NT2/D1 (cell line): ENCODE results near the gene CEP295NL.
A peak's percentile ranks its signal among the peaks of the same experiment; 100 is the strongest.

Experiments used
- DNase-seq: peaks from one replicate; pipeline ENCODE4 v3.0.0-alpha.2; 2011; ENCODE audit warnings: low read depth, low spot score
- H3K27me3 ChIP-seq: 2 replicates; pipeline ENCODE4 v1.6.0; 2011; ENCODE audit warnings: mild to moderate bottlenecking; ENCODE audit not compliant: insufficient read length, insufficient read depth
- H3K36me3 ChIP-seq: 2 replicates; pipeline ENCODE4 v1.6.1; 2011; ENCODE audit warnings: mild to moderate bottlenecking, low read length, mixed read lengths; ENCODE audit not compliant: insufficient read depth, insufficient read length
- H3K4me1 ChIP-seq: 2 replicates; pipeline ENCODE4 v1.5.1; 2011; ENCODE audit not compliant: insufficient read depth, insufficient read length
- H3K4me3 ChIP-seq: 2 replicates; pipeline ENCODE4 v1.5.1; 2011; ENCODE audit warnings: low read depth; ENCODE audit not compliant: insufficient read length
- H3K9ac ChIP-seq: 2 replicates; pipeline ENCODE4 v1.6.0; 2011; ENCODE audit warnings: low read depth; ENCODE audit not compliant: insufficient read length
- H3K9me3 ChIP-seq: 2 replicates; pipeline ENCODE4 v1.5.1; 2011; ENCODE audit warnings: mild to moderate bottlenecking, low read length; ENCODE audit not compliant: insufficient read depth
- SUZ12 ChIP-seq: IDR thresholded peaks from 2 replicates; pipeline ENCODE4 v1.6.1; 2011; ENCODE audit not compliant: insufficient read length, insufficient read depth; ENCODE audit errors: extremely low read depth
- YY1 ChIP-seq: IDR thresholded peaks from 2 replicates; pipeline ENCODE4 v1.6.1; 2011; ENCODE audit not compliant: insufficient read length, insufficient read depth
- ZNF274 ChIP-seq: IDR thresholded peaks from 2 replicates; pipeline ENCODE4 v1.6.1; 2011; ENCODE audit warnings: mild to moderate bottlenecking, low read depth, low read length

CEP295NL gene

DNA sequence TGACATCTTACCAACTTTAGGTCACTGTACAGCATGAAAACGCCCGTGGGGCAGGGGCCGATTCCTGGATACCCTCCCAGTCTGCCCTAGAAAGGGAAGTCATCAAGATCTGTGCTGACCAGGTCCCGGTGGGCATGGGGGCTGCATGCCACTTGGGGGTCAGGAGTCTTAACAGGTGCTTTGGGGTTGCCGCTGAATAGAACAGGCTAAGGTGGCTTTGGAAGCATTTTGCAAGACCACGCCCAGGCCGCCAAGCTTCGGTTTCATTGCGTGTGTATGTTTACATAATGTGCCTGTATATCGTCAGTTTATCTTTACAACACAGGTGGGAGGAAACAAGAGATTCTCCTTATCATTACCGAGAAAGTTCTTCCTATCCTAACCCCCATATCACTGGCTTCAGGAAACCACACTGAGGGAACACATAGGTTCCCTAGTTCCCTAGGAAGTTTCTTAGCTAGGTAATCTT lies 49.0 kb downstream of the CEP295NL start:
- Histone ChIP-seq H3K27me3 (no peaks in the 10 kb centered on the region), H3K9me3 (no peaks in the 10 kb centered on the region), H3K9ac (no peak overlapping the region), H3K36me3 (peaks cover 48% of the 10 kb centered on the region), H3K4me3 (no peak overlapping the region), H3K4me1 (peaks cover 5% of the 10 kb centered on the region)
- TF ChIP-seq SUZ12 (no peak), YY1 (no peak), ZNF274 (no peak)
- DNase-seq: no peak

DNA sequence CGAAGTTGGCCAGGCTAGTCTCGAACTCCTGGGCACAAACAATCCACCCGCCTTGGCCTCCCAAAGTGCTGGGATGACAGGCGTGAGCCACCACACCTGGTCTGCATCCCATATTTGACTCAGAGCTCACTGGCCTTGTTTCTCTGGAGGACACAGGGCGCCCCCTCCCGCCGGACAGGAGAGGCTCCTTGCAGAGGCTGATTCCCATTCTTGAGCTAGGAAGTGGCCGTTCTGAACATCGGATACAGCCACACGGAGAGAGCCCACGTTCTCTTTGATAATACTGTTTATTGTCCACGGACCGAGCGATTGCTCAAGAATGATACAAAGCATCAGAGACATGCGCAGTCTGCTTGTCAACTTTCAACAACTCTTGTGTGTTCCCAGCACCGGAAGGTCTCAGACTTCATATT lies 50.3 kb downstream of the CEP295NL start:
- no peak for TF ChIP-seq SUZ12
- no peak for TF ChIP-seq YY1
- no peaks in the 10 kb centered on the region for H3K9me3 ChIP-seq
- H3K4me1 ChIP-seq: peaks cover 5% of the 10 kb centered on the region
- peaks cover 48% of the 10 kb centered on the region for H3K36me3 ChIP-seq
- H3K9ac ChIP-seq: no peak overlapping the region
- no peaks in the 10 kb centered on the region for H3K27me3 ChIP-seq
- DNase-seq: no peak
- H3K4me3 ChIP-seq: no peak overlapping the region

DNA sequence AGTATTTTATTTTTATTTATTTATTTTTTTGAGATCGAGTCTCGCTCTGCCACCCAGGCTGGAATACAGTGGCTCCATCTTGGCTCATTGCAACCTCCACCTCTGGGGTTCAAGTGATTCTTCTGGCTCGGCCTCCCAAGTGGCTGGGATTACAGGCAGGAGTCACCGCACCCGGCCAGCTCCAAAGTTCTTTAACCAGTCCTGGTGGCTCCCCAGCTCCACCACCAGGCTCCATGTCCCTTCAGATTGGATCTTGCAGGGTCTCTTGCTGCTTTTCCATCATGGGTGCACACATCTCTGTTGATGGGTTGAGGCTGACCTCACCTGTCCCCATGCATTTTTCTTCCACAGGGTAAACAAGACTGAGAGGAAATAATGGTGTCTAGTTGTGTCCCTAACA lies 54.0 kb downstream of the CEP295NL start:
- peaks cover 2% of the 10 kb centered on the region for H3K4me1 ChIP-seq
- H3K36me3 ChIP-seq: peaks cover 15% of the 10 kb centered on the region
- no peak for DNase-seq
- no peaks in the 10 kb centered on the region for H3K9me3 ChIP-seq
- no peak overlapping the region for H3K4me3 ChIP-seq
- H3K9ac ChIP-seq: no peak overlapping the region
- TF ChIP-seq ZNF274: no peak
- TF ChIP-seq SUZ12: no peak
- TF ChIP-seq YY1: no peak
- H3K27me3 ChIP-seq: no peaks in the 10 kb centered on the region

DNA sequence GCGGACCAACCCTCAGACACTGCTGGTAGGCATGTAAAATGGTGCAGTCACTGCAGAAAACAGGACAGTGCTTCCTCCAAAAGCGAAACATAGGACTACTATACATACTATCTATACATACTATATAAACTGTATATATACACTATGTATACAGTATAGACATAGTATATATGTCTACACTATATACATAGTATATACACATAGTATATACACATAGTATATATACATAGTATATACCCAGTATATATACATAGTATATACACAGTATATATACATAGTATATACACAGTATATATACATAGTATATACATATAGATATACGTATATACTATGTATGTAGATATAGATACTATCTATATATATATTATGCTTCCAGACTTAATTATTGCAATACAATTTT lies 55.9 kb downstream of the CEP295NL start:
- no peak for DNase-seq
- TF ChIP-seq SUZ12 (no peak), ZNF274 (no peak), YY1 (no peak)
- Histone ChIP-seq H3K9ac (no peak overlapping the region), H3K27me3 (no peaks in the 10 kb centered on the region), H3K36me3 (peaks cover under 1% of the 10 kb centered on the region), H3K9me3 (no peaks in the 10 kb centered on the region), H3K4me3 (no peak overlapping the region), H3K4me1 (no peaks in the 10 kb centered on the region)

DNA sequence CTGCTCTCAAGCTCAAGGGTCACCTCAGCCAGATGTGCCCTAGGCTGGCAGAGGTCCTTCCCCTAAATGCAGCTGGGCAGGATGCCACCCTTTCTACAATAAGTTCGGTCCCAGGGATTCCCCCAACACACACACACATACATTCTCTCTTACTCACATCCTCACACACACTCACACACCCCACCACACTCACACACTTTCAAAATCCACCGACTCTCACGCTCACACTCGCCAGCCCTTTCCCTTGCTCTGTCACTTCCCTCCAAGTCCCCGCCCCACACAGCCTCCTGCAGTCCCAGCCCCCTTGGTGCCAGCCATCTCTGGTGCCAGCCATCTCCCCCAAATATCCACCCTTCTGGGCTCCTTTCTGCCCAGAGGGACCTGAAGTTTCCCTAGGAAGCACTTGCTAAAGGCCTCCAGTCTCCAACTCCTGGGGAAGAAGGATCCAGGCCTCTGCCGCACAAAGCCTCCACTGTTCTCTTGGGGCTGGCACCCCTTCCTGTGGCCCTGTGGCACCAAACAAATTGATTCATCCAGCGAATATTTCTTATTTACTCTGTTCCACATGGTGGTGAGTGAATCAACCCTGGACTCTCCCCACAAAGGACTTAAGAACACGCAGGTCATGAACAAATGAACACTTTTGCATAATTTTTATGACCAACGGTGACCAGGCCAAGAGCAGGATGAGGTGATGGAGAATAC lies 58.5 kb downstream of the CEP295NL start:
- Histone ChIP-seq H3K9ac (no peak overlapping the region), H3K27me3 (no peaks in the 10 kb centered on the region), H3K9me3 (no peaks in the 10 kb centered on the region), H3K4me3 (no peak overlapping the region), H3K4me1 (no peaks in the 10 kb centered on the region), H3K36me3 (no peaks in the 10 kb centered on the region)
- DNase-seq: no peak
- TF ChIP-seq SUZ12 (no peak), YY1 (no peak), ZNF274 (no peak)

DNA sequence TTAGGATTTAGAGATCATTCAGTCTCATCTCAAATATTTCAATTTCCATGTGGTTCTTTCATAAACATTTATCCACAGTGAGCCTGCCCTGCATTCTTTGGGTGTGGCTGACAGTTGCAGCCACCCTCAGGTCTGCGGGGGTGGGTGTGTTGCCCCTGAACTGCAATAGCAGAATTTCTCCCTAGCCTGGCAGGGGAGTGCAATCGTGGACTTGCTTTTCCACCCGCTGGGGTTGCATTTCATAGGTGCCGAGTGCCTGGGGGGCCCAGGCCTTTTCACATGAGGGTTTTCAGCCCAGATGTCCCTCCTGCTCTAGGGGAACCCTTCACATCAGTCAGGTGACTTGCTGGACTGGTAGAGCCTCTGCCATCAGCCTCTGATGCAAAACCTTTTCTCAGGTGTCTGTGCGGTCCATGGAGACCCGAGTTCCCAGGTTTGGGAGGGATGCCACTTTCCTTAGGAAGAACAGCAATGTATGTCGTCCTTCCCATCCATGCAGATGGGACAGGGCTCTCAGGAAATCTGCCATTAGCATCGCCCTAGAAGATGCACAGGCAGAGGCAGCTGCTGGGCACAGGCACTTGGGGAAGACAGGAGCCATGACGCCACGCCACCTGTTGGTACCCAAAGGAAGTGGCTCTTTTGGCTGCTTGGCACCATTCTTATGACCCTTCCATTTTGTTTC lies 60.0 kb downstream of the CEP295NL start:
- Histone ChIP-seq H3K9ac (no peak overlapping the region), H3K9me3 (no peaks in the 10 kb centered on the region), H3K27me3 (no peaks in the 10 kb centered on the region), H3K4me3 (no peak overlapping the region), H3K4me1 (no peaks in the 10 kb centered on the region), H3K36me3 (peaks cover 7% of the 10 kb centered on the region)
- TF ChIP-seq YY1 (peak; percentile 33), SUZ12 (no peak)
- no peak for DNase-seq

DNA sequence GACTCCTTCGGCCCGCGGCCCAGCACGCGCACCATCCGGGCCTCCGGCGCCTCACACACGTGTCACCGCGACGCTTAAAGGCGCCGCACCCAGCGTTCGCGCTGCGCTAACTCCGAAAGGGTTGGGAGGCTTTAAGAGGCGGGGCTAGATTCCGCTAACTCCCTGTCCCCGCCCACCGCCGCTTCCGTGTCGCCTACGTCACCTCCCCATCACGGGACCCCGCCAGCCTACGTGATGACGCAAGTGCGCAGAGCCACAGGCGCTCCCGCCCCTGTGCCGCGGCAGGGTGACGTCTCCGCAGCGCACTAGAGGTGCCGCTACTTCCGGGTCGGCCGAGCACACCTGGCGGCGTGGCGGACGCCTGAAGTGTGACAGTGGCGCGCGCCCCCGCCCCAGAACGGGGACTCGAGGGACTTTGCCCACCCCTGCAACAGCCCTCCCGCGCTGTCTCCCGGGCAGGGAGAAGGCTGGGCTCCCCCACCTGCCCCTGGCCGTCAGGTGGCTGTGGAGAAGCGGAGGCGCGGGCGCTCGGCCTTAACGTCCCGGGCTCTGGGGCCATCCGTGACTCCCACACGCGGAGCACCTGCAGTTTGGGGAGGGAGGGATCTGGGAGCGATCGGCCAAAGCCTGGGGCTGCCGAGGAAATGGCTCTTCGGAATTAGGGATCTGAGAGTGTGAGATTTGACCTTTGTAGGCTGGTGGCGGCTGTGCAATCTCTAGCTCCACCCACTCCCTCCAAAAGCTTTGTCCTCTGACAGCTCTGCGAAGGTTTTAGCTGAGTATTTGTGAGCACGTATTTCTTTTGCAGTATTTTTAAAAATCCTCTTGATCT lies 62.0 kb downstream of the CEP295NL start, which contains the start of gene USP36:
TSS of gene USP36 (minus strand) at position 35 of the 832 bp plus-strand sequence. CDS start 4,451 bp downstream, outside the sequence.
- peak; percentile 97 for DNase-seq
- Histone ChIP-seq H3K4me3 (peak within 1 kb of the TSS; percentile 95), H3K9ac (peak within 1 kb of the TSS; percentile 96), H3K4me1 (no peaks in the 10 kb centered on the region), H3K27me3 (no peaks in the 10 kb centered on the region), H3K36me3 (peaks cover 28% of the 10 kb centered on the region), H3K9me3 (no peaks in the 10 kb centered on the region)
- TF ChIP-seq SUZ12: no peak
- TF ChIP-seq YY1: no peak
- no peak for TF ChIP-seq ZNF274
